ENCODE data around the gene NHSL1.

DNA sequence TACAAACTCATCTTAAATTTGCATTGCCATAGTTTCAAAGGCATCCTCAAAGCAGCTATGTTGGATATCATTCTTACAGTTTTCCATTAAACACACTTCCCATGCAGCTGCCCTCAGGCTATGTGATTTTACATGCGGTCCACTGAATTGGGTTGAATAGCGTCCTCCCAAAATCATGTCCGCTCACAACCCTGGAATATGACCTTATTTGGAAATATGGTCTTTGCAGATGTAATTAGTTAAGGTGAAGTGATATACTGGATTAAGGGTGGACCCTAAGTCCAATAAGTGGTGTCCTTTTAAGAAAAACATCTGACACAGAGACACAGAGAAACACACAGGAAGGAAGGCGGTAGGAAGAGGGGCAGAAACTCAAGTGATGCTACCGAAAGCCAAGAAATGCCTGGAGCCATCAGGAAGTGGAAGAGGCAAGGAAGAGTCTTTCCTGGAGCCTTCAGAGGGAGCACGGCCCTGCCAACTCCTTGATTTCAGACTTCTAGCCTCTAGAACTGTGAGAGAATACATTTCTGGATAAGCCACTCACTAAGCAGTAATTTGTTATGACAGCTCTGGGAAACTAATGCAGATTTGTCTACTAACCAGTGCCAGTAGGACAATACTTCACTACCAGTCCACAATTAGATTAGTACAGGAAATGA lies 42.7 kb upstream of the NHSL1 start:
- TF ChIP-seq, protein P1, sequence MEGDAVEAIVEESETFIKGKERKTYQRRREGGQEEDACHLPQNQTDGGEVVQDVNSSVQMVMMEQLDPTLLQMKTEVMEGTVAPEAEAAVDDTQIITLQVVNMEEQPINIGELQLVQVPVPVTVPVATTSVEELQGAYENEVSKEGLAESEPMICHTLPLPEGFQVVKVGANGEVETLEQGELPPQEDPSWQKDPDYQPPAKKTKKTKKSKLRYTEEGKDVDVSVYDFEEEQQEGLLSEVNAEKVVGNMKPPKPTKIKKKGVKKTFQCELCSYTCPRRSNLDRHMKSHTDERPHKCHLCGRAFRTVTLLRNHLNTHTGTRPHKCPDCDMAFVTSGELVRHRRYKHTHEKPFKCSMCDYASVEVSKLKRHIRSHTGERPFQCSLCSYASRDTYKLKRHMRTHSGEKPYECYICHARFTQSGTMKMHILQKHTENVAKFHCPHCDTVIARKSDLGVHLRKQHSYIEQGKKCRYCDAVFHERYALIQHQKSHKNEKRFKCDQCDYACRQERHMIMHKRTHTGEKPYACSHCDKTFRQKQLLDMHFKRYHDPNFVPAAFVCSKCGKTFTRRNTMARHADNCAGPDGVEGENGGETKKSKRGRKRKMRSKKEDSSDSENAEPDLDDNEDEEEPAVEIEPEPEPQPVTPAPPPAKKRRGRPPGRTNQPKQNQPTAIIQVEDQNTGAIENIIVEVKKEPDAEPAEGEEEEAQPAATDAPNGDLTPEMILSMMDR (IDR thresholded peaks at IDR 0.05), result no peak
- TF ChIP-seq POLR2A (IDR thresholded peaks at IDR 0.05), result no peak

Measured in right lobe of liver (tissue), 4 donors.